ENCODE data around the gene DHRSX.

DNA sequence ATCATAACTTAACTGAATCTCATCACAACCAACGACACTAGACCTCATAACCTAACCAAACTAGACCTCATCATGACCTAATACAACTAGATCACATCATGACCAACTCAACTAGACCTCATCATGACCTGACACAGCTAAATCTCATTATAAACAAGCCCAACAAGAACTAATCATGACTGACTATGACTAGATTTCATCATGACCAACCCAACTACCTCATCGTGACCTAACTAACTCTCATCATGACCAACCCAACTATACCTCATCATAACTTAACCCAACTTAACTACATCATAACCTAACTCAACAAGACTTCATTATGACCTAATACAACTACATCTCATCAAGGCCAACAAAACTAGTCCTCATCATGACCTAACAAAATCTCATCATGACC is 86.8 kb downstream of the DHRSX start:
- TF ChIP-seq, protein P1, sequence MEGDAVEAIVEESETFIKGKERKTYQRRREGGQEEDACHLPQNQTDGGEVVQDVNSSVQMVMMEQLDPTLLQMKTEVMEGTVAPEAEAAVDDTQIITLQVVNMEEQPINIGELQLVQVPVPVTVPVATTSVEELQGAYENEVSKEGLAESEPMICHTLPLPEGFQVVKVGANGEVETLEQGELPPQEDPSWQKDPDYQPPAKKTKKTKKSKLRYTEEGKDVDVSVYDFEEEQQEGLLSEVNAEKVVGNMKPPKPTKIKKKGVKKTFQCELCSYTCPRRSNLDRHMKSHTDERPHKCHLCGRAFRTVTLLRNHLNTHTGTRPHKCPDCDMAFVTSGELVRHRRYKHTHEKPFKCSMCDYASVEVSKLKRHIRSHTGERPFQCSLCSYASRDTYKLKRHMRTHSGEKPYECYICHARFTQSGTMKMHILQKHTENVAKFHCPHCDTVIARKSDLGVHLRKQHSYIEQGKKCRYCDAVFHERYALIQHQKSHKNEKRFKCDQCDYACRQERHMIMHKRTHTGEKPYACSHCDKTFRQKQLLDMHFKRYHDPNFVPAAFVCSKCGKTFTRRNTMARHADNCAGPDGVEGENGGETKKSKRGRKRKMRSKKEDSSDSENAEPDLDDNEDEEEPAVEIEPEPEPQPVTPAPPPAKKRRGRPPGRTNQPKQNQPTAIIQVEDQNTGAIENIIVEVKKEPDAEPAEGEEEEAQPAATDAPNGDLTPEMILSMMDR (IDR thresholded peaks at IDR 0.05; ENCODE audit: insufficient read depth, low read length, poor library complexity, severe bottlenecking) = no peak
- TF ChIP-seq EZH2phosphoT487 (conservative IDR thresholded peaks at IDR 0.05; ENCODE audit: low read length) = no peak

All from SU-DHL-6 (cell line).